IMR-90 (cell line): ENCODE measurements around the gene TPCN1. TPM values are rescaled to one million over a fixed set of nuclear protein-coding genes. Genes with fewer than 3 reads are reported as not detected.
A peak's percentile ranks its signal among the peaks of the same experiment; 100 is the strongest.

Source experiments
- ATAC-seq: fragments of 200-7000 bp; cut with Tn5 transposase; 2 replicates; pipeline ENCODE4 v1.9.1; 2020; ENCODE audit warnings: low read depth, mild to moderate bottlenecking, moderate library complexity
- BruUV-seq: library from RNA; stranded (reverse); fragments of 400-500 nt; replicated peaks from 2 replicates; lab custom pipeline; 2021; lab: Mats Ljungman, UMichigan
- CTCF ChIA-PET: fragments of 300-600 bp; formaldehyde crosslinking; extraction: SDS; loops from one replicate; lab custom pipeline; 2021; ENCODE audit warnings: antibody characterized with exemption; lab: Yijun Ruan, JAX
- POLR2A ChIA-PET: fragments of 300-600 bp; sonication (Branson Sonifier 250); formaldehyde crosslinking; loops from one replicate; lab custom pipeline; 2022; ENCODE audit warnings: antibody characterized with exemption; ENCODE audit not compliant: unreplicated experiment; lab: Charles Lee
- DNase-seq: peaks from one replicate; pipeline ENCODE4 v3.0.0; 2013
- H2AFZ ChIP-seq: replicated peaks from 2 replicates; pipeline ENCODE3; 2013; ENCODE audit warnings: low read length, mild to moderate bottlenecking; ENCODE audit not compliant: poor library complexity
- H2AK5ac ChIP-seq: 2 replicates; pipeline ENCODE4 v1.6.1; 2013; ENCODE audit warnings: low read depth, low read length, inconsistent platforms
- H2AK9ac ChIP-seq: replicated peaks from 2 replicates; pipeline ENCODE3; 2013; ENCODE audit warnings: mild to moderate bottlenecking, low read depth, low read length, moderate library complexity; ENCODE audit not compliant: poor library complexity
- H2BK120ac ChIP-seq: 2 replicates; pipeline ENCODE4 v1.6.1; 2013; ENCODE audit warnings: low read depth, low read length, inconsistent platforms
- H2BK15ac ChIP-seq: 3 replicates; pipeline ENCODE4 v1.6.1; 2013; ENCODE audit warnings: low read depth, low read length, inconsistent platforms
- H2BK20ac ChIP-seq: 2 replicates; pipeline ENCODE4 v1.6.1; 2013; ENCODE audit warnings: low read depth, mild to moderate bottlenecking, inconsistent platforms, low read length, moderate library complexity
- H2BK5ac ChIP-seq: 2 replicates; pipeline ENCODE4 v1.6.1; 2013; ENCODE audit warnings: mild to moderate bottlenecking, low read depth, low read length, inconsistent platforms; ENCODE audit not compliant: poor library complexity, severe bottlenecking
- H3K14ac ChIP-seq: replicated peaks from 2 replicates; pipeline ENCODE4 v1.6.1; 2013; ENCODE audit warnings: low read depth, low read length, inconsistent platforms
- H3K18ac ChIP-seq: 2 replicates; pipeline ENCODE4 v1.6.1; 2013; ENCODE audit warnings: low read depth, low read length, control low read depth
- H3K23ac ChIP-seq: 2 replicates; pipeline ENCODE4 v1.6.1; 2013; ENCODE audit warnings: low read depth, low read length, inconsistent platforms
- H3K27ac ChIP-seq: 2 replicates; pipeline ENCODE4 v1.5.1; 2013; ENCODE audit warnings: mild to moderate bottlenecking, control low read depth, low read length; ENCODE audit not compliant: insufficient read depth
- H3K27me3 ChIP-seq: 2 replicates; pipeline ENCODE4 v1.6.1; 2013; ENCODE audit warnings: low read length; ENCODE audit not compliant: control insufficient read depth, insufficient read depth
- H3K36me3 ChIP-seq: 2 replicates; pipeline ENCODE4 v1.6.1; 2013; ENCODE audit warnings: low read length, mixed read lengths; ENCODE audit not compliant: control insufficient read depth, insufficient read depth
- H3K4ac ChIP-seq: 2 replicates; pipeline ENCODE4 v1.6.1; 2013; ENCODE audit warnings: low read depth, low read length, inconsistent platforms
- H3K4me1 ChIP-seq: 2 replicates; pipeline ENCODE4 v1.6.1; 2013; ENCODE audit warnings: low read length, mixed read lengths; ENCODE audit not compliant: control insufficient read depth, insufficient read depth
- H3K4me2 ChIP-seq: 2 replicates; pipeline ENCODE4 v1.6.1; 2013; ENCODE audit warnings: low read depth, mild to moderate bottlenecking, control low read depth, low read length, moderate library complexity
- H3K4me3 ChIP-seq: 2 replicates; pipeline ENCODE4 v1.5.1; 2013; ENCODE audit warnings: low read depth, mild to moderate bottlenecking, control low read depth, low read length, moderate library complexity; ENCODE audit not compliant: insufficient read depth
- H3K56ac ChIP-seq: 2 replicates; pipeline ENCODE4 v1.6.1; 2013; ENCODE audit warnings: low read length, inconsistent platforms; ENCODE audit not compliant: insufficient read depth; ENCODE audit errors: extremely low read depth
- H3K79me1 ChIP-seq, 2 experiments: 2 replicates each; pipeline ENCODE4 v1.6.1; 2013; ENCODE audit warnings: low read length in 2 of 2, inconsistent platforms in 1 of 2, low read depth in 1 of 2
- H3K9ac ChIP-seq: 2 replicates; pipeline ENCODE4 v1.6.1; 2013; ENCODE audit warnings: low read depth, low read length, control low read depth
- H3K9me1 ChIP-seq: 2 replicates; pipeline ENCODE4 v1.6.1; 2013; ENCODE audit warnings: low read length, inconsistent platforms; ENCODE audit not compliant: insufficient read depth
- H3K9me3 ChIP-seq: 2 replicates; pipeline ENCODE4 v1.6.1; 2013; ENCODE audit warnings: low read length; ENCODE audit not compliant: control insufficient read depth, insufficient read depth
- H4K20me1 ChIP-seq: 2 replicates; pipeline ENCODE4 v1.6.1; 2013; ENCODE audit warnings: low read length, inconsistent platforms; ENCODE audit not compliant: insufficient read depth
- H4K5ac ChIP-seq: 2 replicates; pipeline ENCODE4 v1.6.1; 2013; ENCODE audit warnings: mild to moderate bottlenecking, low read depth, low read length, control low read depth
- H4K8ac ChIP-seq, 2 experiments: 2 replicates each; pipeline ENCODE4 v1.6.1; 2013; ENCODE audit warnings: low read depth in 2 of 2, low read length in 2 of 2, control low read depth in 1 of 2, inconsistent platforms in 1 of 2
- H4K91ac ChIP-seq: 2 replicates; pipeline ENCODE4 v1.6.1; 2013; ENCODE audit warnings: low read depth, low read length, inconsistent platforms; ENCODE audit not compliant: insufficient read depth
- BHLHE40 ChIP-seq: fragments of 150-350 bp; IDR thresholded peaks from 2 replicates; pipeline ENCODE4 v1.6.1; 2016; ENCODE audit warnings: mild to moderate bottlenecking, low read depth, low read length
- CEBPB ChIP-seq: IDR thresholded peaks from 2 replicates; pipeline ENCODE4 v1.6.1; 2012; ENCODE audit warnings: low read depth, low read length, improper control_type of control experiment
- CHD1 ChIP-seq: IDR thresholded peaks from 2 replicates; pipeline ENCODE4 v1.6.1; 2012; ENCODE audit warnings: low read depth, low read length, improper control_type of control experiment
- CTCF ChIP-seq: conservative IDR thresholded peaks from 2 replicates; pipeline ENCODE4 v1.5.1; 2012; ENCODE audit warnings: mild to moderate bottlenecking, low read depth, low read length, improper control_type of control experiment
- FOS ChIP-seq: fragments of 150-350 bp; IDR thresholded peaks from 2 replicates; pipeline ENCODE4 v1.6.1; 2016; ENCODE audit warnings: low read depth, low read length
- MAFK ChIP-seq: IDR thresholded peaks from 2 replicates; pipeline ENCODE4 v1.6.1; 2012; ENCODE audit warnings: low read depth, low read length, improper control_type of control experiment
- MAZ ChIP-seq: IDR thresholded peaks from 2 replicates; pipeline ENCODE4 v1.6.1; 2012; ENCODE audit warnings: low read depth, mild to moderate bottlenecking, low read length, improper control_type of control experiment, moderate library complexity, borderline replicate concordance
- MXI1 ChIP-seq: IDR thresholded peaks from 2 replicates; pipeline ENCODE4 v1.6.1; 2012; ENCODE audit warnings: low read depth, mild to moderate bottlenecking, low read length, moderate library complexity, borderline replicate concordance
- POLR2A ChIP-seq: IDR thresholded peaks from 2 replicates; pipeline ENCODE4 v1.6.1; 2012; ENCODE audit warnings: mild to moderate bottlenecking, low read depth, low read length
- RCOR1 ChIP-seq: IDR thresholded peaks from 2 replicates; pipeline ENCODE4 v1.6.1; 2012; ENCODE audit warnings: mild to moderate bottlenecking, low read length, improper control_type of control experiment; ENCODE audit not compliant: insufficient replicate concordance
- SMC3 ChIP-seq: fragments of 150-350 bp; IDR thresholded peaks from 2 replicates; pipeline ENCODE4 v1.6.1; 2016; ENCODE audit warnings: low read depth, mild to moderate bottlenecking, antibody characterized with exemption, low read length, moderate library complexity
- USF2 ChIP-seq: fragments of 150-350 bp; IDR thresholded peaks from 2 replicates; pipeline ENCODE4 v1.6.1; 2017; ENCODE audit warnings: mild to moderate bottlenecking, antibody characterized with exemption, low read length, low read depth
- WGBS, 2 experiments: methylation state at CpG; one replicate each; pipeline versions ENCODE4 v1.1.5 to v1.1.7; 2013; ENCODE audit warnings: missing lambda C conversion rate in 2 of 2; ENCODE audit not compliant: insufficient read length in 1 of 2; ENCODE audit errors: extremely low coverage in 2 of 2; 5-methylcytosine and 5-hydroxymethylcytosine counted together
- dilution Hi-C: fragments of 300-500 bp; cut with HindIII; formaldehyde crosslinking; loops from one replicate; pipeline ENCODE4 v1.14.3; 2018; ENCODE audit warnings: low sequenced_read_pairs; ENCODE audit not compliant: unreplicated experiment
- in situ Hi-C: fragments of 300-500 bp; cut with MboI; formaldehyde crosslinking; loops from 3 replicates; pipeline ENCODE4 v1.14.3; 2019; ENCODE audit warnings: low sequenced_read_pairs, inconsistent platforms, mixed read lengths
- intact Hi-C: fragments of 100-400 bp; cut with micrococcal nuclease; formaldehyde crosslinking; loops from 2 replicates; pipeline ENCODE4 v1.10.0; 2022
- polyA plus RNA-seq, 3 experiments: library from polyadenylated mRNA; depleted of rRNA; stranded (reverse); fragments of >200 nt; gene quantifications; 2 replicates each; pipeline ENCODE4 v1.2.3, GENCODE V29; 2012; ENCODE audit warnings: low replicate concordance in 1 of 3
- total RNA-seq: library from RNA; depleted of rRNA; stranded (reverse); fragments of >200 nt; gene quantifications from 2 replicates; pipeline ENCODE4 v1.2.3, GENCODE V29; 2012

The TPCN1 gene
- total and polyA plus RNA-seq, 2 of the 4 experiments (the other 2 are of a cell fraction) = 2.0 to 13.2 TPM

GRCh38 chr12:113291586-113291985, 70.3 kb downstream of the TPCN1 start:
- no peaks in the 10 kb centered on the region for H3K27me3 ChIP-seq
- no peak for ATAC-seq

More at GRCh38 chr12:113291586-113291985, 70.3 kb downstream of the TPCN1 start:
- H3K23ac ChIP-seq = no peak overlapping the region
- H4K8ac ChIP-seq = no peak overlapping the region
- H3K9ac ChIP-seq = no peak overlapping the region
- H2AFZ ChIP-seq = no peak overlapping the region
- H3K18ac ChIP-seq = no peak overlapping the region; the same call in 1 of the 2 replicates
- no peak overlapping the region for H3K56ac ChIP-seq
- no peak overlapping the region for H2AK9ac ChIP-seq
- H4K91ac ChIP-seq = 0 out of 2 replicates have a peak overlapping the region, but pooled peaks have one; percentile 26
- no peak overlapping the region for H4K5ac ChIP-seq
- H4K20me1 ChIP-seq = no peaks in the 10 kb centered on the region
- no peak overlapping the region for H3K4me2 ChIP-seq
- H2BK5ac ChIP-seq = no peak overlapping the region
- no peaks in the 10 kb centered on the region for H3K79me1 ChIP-seq
- H3K9me1 ChIP-seq = no peaks in the 10 kb centered on the region
- no peak for DNase-seq
- no peak overlapping the region for H2BK120ac ChIP-seq
- BruUV-seq = no TSS peak
- H2BK15ac ChIP-seq = no peak overlapping the region; the same call in 2 of the 3 replicates
- H3K27ac ChIP-seq = no peak overlapping the region
- ChIA-PET POLR2A (no interaction called here), CTCF (no interaction called here)
- dilution Hi-C loops = no loop called here
- H2AK5ac ChIP-seq = peak overlapping the region; percentile 85; the same call in 1 of the 2 replicates
- intact Hi-C loops = no loop called here
- no peak overlapping the region for H3K14ac ChIP-seq
- H3K4me1 ChIP-seq = peaks cover 10% of the 10 kb centered on the region
- H3K4ac ChIP-seq = 0 out of 2 replicates have a peak overlapping the region, but pooled peaks have one; percentile 24
- H2BK20ac ChIP-seq = no peak overlapping the region
- 87% methylated on average over 8 of the region's 17 CpGs; no CpG with 5 or more reads in 1 of the 2 experiments for WGBS, 2 experiments
- no peak overlapping the region for H3K4me3 ChIP-seq
- TF ChIP-seq MXI1 (no peak), BHLHE40 (no peak), CHD1 (no peak), CTCF (no peak), SMC3 (no peak), CEBPB (no peak), FOS (no peak), MAZ (no peak), RCOR1 (no peak), MAFK (no peak), USF2 (no peak), POLR2A (no peak)
- H3K36me3 ChIP-seq = peaks cover 19% of the 10 kb centered on the region; the same call in 1 of the 2 replicates
- no peaks in the 10 kb centered on the region for H3K9me3 ChIP-seq
- in situ Hi-C loops = no loop called here
